ENCODE measurements around the gene FNDC4. TPM values are rescaled to one million over a fixed set of nuclear protein-coding genes. Genes with fewer than 3 reads are reported as not detected.

The FNDC4 gene
- polyA plus RNA-seq, 3 donors = not detected

- no peak overlapping the region for H2AFZ ChIP-seq (ENCODE audit: insufficient read depth, low read depth, low read length, poor library complexity, severe bottlenecking)
- no peak overlapping the region for H3K4me2 ChIP-seq (replicated peaks; ENCODE audit: extremely low read depth, low read length, poor library complexity, severe bottlenecking)
- Mint-ChIP-seq H3K9me3 (no peaks in the 10 kb centered on the region), H3K27ac (no peak overlapping the region), H3K4me3 (no peak overlapping the region), H3K4me1 (no peaks in the 10 kb centered on the region), H3K27me3 (ENCODE audit: low read depth in 3 of 3) (no peaks in the 10 kb centered on the region), H3K36me3 (peaks cover 20 to 26% of the 10 kb centered on the region in 2 donors)
- H3K27ac ChIP-seq (ENCODE audit: low read depth in 1 of 2, low read length in 2 of 2) = no peak overlapping the region
- H4K20me1 ChIP-seq (ENCODE audit: insufficient read depth, low read length) = no peaks in the 10 kb centered on the region
- H3K36me3 ChIP-seq (replicated peaks in 1 of 2; ENCODE audit: control insufficient read depth in 1 of 2, insufficient read depth in 2 of 2, low read length in 2 of 2) = peaks cover 0 to 19% of the 10 kb centered on the region in 2 donors
- no peak overlapping the region for H3K4me3 ChIP-seq (replicated peaks in 1 of 3; ENCODE audit: low read depth in 2 of 3, low read length in 3 of 3)
- WGBS (ENCODE audit: insufficient coverage) = 48% methylated on average over 7 of the region's 8 CpGs
- no peaks in the 10 kb centered on the region for H3K27me3 ChIP-seq (ENCODE audit: control insufficient read depth in 2 of 2, insufficient read depth in 2 of 2, low read length in 2 of 2)
- DNase-seq = no peak
- H3K9me3 ChIP-seq (replicated peaks in 1 of 2; ENCODE audit: control insufficient read depth in 1 of 2, insufficient read depth in 1 of 2, low read length in 2 of 2) = no peaks in the 10 kb centered on the region
- intact Hi-C loops (cut with micrococcal nuclease) = no loop called here
- TF ChIP-seq CTCF (IDR thresholded peaks at IDR 0.05) = no peak
- no peaks in the 10 kb centered on the region for H3K4me1 ChIP-seq (ENCODE audit: control insufficient read depth in 1 of 2, insufficient read depth in 2 of 2, low read length in 2 of 2)
- no peak overlapping the region for H3K9ac ChIP-seq (ENCODE audit: insufficient read depth, low read length, poor library complexity, severe bottlenecking)
- no peaks in the 10 kb centered on the region for H3K79me2 ChIP-seq (ENCODE audit: insufficient read depth, low read length)
Measured at GRCh38 chr2:27461118-27461517, 33.9 kb downstream of the FNDC4 start.

GRCh38 chr2:27453968-27454367 is 41.0 kb downstream of the FNDC4 start:
- Mint-ChIP-seq H3K36me3 (peaks cover 32 to 42% of the 10 kb centered on the region in 2 donors), H3K4me3 (no peak overlapping the region), H3K4me1 (no peaks in the 10 kb centered on the region), H3K27ac (peak overlapping the region in 2 of 7 donors; percentile 21 to 32), H3K9me3 (peaks cover 0 to 1% (median 0%) of the 10 kb centered on the region in 7 donors), H3K27me3 (ENCODE audit: low read depth in 3 of 3) (peaks cover 0 to 2% (median 0%) of the 10 kb centered on the region in 3 donors)
- Histone ChIP-seq H3K27me3 (ENCODE audit: control insufficient read depth in 2 of 2, insufficient read depth in 2 of 2, low read length in 2 of 2) (no peaks in the 10 kb centered on the region), H3K9ac (ENCODE audit: insufficient read depth, low read length, poor library complexity, severe bottlenecking) (no peak overlapping the region), H3K4me1 (ENCODE audit: control insufficient read depth in 1 of 2, insufficient read depth in 2 of 2, low read length in 2 of 2) (no peaks in the 10 kb centered on the region), H3K4me2 (replicated peaks; ENCODE audit: extremely low read depth, low read length, poor library complexity, severe bottlenecking) (no peak overlapping the region), H4K20me1 (ENCODE audit: insufficient read depth, low read length) (no peaks in the 10 kb centered on the region), H3K79me2 (ENCODE audit: insufficient read depth, low read length) (no peaks in the 10 kb centered on the region), H2AFZ (ENCODE audit: insufficient read depth, low read depth, low read length, poor library complexity, severe bottlenecking) (no peak overlapping the region), H3K9me3 (replicated peaks in 1 of 2; ENCODE audit: control insufficient read depth in 1 of 2, insufficient read depth in 1 of 2, low read length in 2 of 2) (no peaks in the 10 kb centered on the region), H3K4me3 (replicated peaks in 1 of 3; ENCODE audit: low read depth in 2 of 3, low read length in 3 of 3) (no peak overlapping the region), H3K27ac (ENCODE audit: low read depth in 1 of 2, low read length in 2 of 2) (no peak overlapping the region), H3K36me3 (replicated peaks in 1 of 2; ENCODE audit: control insufficient read depth in 1 of 2, insufficient read depth in 2 of 2, low read length in 2 of 2) (peaks cover 10 to 51% of the 10 kb centered on the region in 2 donors)
- WGBS (ENCODE audit: insufficient coverage) = 93% methylated on average over 3 of the region's 7 CpGs
- intact Hi-C loops (cut with micrococcal nuclease) = no loop called here
- no peak for DNase-seq
- TF ChIP-seq CTCF (IDR thresholded peaks at IDR 0.05) = no peak

All from CD14-positive monocyte (primary cell).